Osteoblast (primary cell): Measurements from ENCODE around the gene GCNT2. TPM values are rescaled to one million over a fixed set of nuclear protein-coding genes. Genes with fewer than 3 reads are reported as not detected.

Source experiments
- DNase-seq: peaks from one replicate; pipeline ENCODE4 v3.0.0; 2011; ENCODE audit warnings: low spot score, mixed read lengths; ENCODE audit not compliant: insufficient read length; ENCODE audit errors: missing footprints
- H2AFZ ChIP-seq: 2 replicates; pipeline ENCODE4 v1.6.0; 2011; ENCODE audit warnings: mild to moderate bottlenecking, low read length
- H3K27ac ChIP-seq: 2 replicates; pipeline ENCODE4 v1.5.1; 2011; ENCODE audit warnings: mild to moderate bottlenecking, low read depth, low read length, moderate library complexity
- H3K27me3 ChIP-seq: 2 replicates; pipeline ENCODE4 v1.6.0; 2012; ENCODE audit warnings: mild to moderate bottlenecking, control low read depth, inconsistent platforms, low read length, moderate library complexity; ENCODE audit not compliant: insufficient read depth
- H3K36me3 ChIP-seq: 2 replicates; pipeline ENCODE4 v1.5.1; 2011; ENCODE audit warnings: mild to moderate bottlenecking, low read length, control low read depth, moderate library complexity; ENCODE audit not compliant: insufficient read depth
- H3K4me1 ChIP-seq: 2 replicates; pipeline ENCODE4 v1.5.1; 2011; ENCODE audit warnings: mild to moderate bottlenecking, low read length, control low read depth, moderate library complexity; ENCODE audit not compliant: insufficient read depth
- H3K4me2 ChIP-seq: 2 replicates; pipeline ENCODE4 v1.6.0; 2011; ENCODE audit warnings: mild to moderate bottlenecking, low read length; ENCODE audit not compliant: insufficient read depth
- H3K4me3 ChIP-seq: fragments of 200-600 bp; sonication (generic); 3 replicates; pipeline ENCODE4 v1.5.1; 2012; ENCODE audit warnings: mild to moderate bottlenecking, low read length, inconsistent platforms; ENCODE audit not compliant: insufficient read depth
- H3K79me2 ChIP-seq: 2 replicates; pipeline ENCODE4 v1.6.0; 2012; ENCODE audit warnings: mild to moderate bottlenecking, low read length, control low read depth, inconsistent platforms; ENCODE audit not compliant: insufficient read depth
- H3K9me3 ChIP-seq: 2 replicates; pipeline ENCODE4 v1.5.1; 2011; ENCODE audit warnings: low read depth, low read length, control low read depth
- H4K20me1 ChIP-seq: 2 replicates; pipeline ENCODE4 v1.6.0; 2012; ENCODE audit warnings: mild to moderate bottlenecking, low read length, control low read depth; ENCODE audit not compliant: insufficient read depth
- CTCF ChIP-seq: IDR thresholded peaks from 2 replicates; pipeline ENCODE4 v1.5.1; 2011; ENCODE audit warnings: mild to moderate bottlenecking, low read depth, low read length, moderate library complexity; ENCODE audit errors: extremely low read depth
- total RNA-seq: library from RNA; depleted of rRNA; stranded (reverse); fragments of >200 nt; gene quantifications from 2 replicates; pipeline ENCODE4 v1.2.3, GENCODE V29; 2012

GCNT2 gene
- total RNA-seq, 1 donor, result 0.72 TPM

GRCh38 chr6:10609038-10609437, 87.9 kb downstream of the GCNT2 start:
- no peak for TF ChIP-seq CTCF
- peaks cover 4% of the 10 kb centered on the region for H3K4me1 ChIP-seq
- no peak for DNase-seq
- no peak overlapping the region for H3K4me2 ChIP-seq
- H3K36me3 ChIP-seq, result no peaks in the 10 kb centered on the region
- H3K9me3 ChIP-seq, result no peaks in the 10 kb centered on the region
- H4K20me1 ChIP-seq, result no peaks in the 10 kb centered on the region
- H3K79me2 ChIP-seq, result no peaks in the 10 kb centered on the region
- peaks cover 3% of the 10 kb centered on the region for H3K27me3 ChIP-seq
- H2AFZ ChIP-seq, result no peak overlapping the region
- H3K27ac ChIP-seq, result no peak overlapping the region
- H3K4me3 ChIP-seq, result no peak overlapping the region

DNA sequence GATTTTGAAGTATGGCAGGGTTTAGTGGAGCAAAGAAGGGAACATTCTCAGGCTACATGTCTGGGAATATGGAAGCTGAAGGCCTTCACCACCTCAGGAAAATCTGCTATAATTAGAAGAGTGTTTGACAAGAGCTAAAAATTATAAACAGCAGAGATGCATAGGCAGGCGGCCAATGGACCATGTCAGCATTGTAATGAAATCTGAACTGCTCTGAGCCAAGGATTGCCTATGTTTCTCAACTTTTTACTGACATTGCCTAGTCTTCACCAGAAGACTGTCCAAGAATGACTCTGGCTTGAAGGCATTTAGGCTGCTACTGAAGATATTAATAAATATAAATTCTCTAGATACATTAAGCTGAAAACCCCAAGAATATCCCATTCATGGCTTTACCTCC, 89.1 kb downstream of the GCNT2 start:
- Histone ChIP-seq H3K9me3 (no peaks in the 10 kb centered on the region), H3K36me3 (no peaks in the 10 kb centered on the region), H3K4me2 (no peak overlapping the region), H3K27ac (no peak overlapping the region), H2AFZ (no peak overlapping the region), H3K4me1 (peaks cover 4% of the 10 kb centered on the region), H3K27me3 (peaks cover 3% of the 10 kb centered on the region), H4K20me1 (no peaks in the 10 kb centered on the region), H3K79me2 (no peaks in the 10 kb centered on the region), H3K4me3 (no peak overlapping the region)
- no peak for TF ChIP-seq CTCF
- DNase-seq, result peak; percentile 75

DNA sequence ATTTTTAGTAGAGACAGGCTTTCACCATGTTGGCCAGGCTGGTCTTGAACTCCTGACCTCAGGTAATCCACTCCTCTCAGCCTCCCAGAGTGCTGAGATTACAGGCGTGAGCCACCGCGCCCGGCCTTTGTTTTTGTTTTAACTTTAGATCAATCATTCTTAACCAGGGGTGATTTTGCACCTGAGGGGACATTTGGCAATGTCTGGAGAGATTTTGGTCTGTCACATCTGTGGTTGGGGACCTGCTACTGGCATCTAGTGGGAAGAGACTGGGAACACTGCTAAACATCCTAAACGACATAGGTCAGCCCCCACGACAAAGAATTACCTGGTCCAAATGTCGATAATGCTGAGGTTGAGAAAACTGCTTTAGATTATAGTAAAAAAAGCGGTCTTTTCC, 91.0 kb downstream of the GCNT2 start:
- Histone ChIP-seq H2AFZ (no peak overlapping the region), H3K9me3 (no peaks in the 10 kb centered on the region), H3K36me3 (no peaks in the 10 kb centered on the region), H3K4me2 (no peak overlapping the region), H4K20me1 (no peaks in the 10 kb centered on the region), H3K4me1 (peaks cover 4% of the 10 kb centered on the region), H3K27me3 (peaks cover 3% of the 10 kb centered on the region), H3K79me2 (no peaks in the 10 kb centered on the region), H3K4me3 (no peak overlapping the region), H3K27ac (no peak overlapping the region)
- no peak for DNase-seq
- TF ChIP-seq CTCF, result no peak

GRCh38 chr6:10613077-10613476, 91.9 kb downstream of the GCNT2 start:
- no peak overlapping the region for H3K4me3 ChIP-seq
- no peaks in the 10 kb centered on the region for H3K9me3 ChIP-seq
- H3K36me3 ChIP-seq, result no peaks in the 10 kb centered on the region
- no peak for TF ChIP-seq CTCF
- peaks cover 4% of the 10 kb centered on the region for H3K4me1 ChIP-seq
- no peaks in the 10 kb centered on the region for H4K20me1 ChIP-seq
- H2AFZ ChIP-seq, result no peak overlapping the region
- no peak overlapping the region for H3K4me2 ChIP-seq
- H3K27me3 ChIP-seq, result peaks cover 3% of the 10 kb centered on the region
- no peaks in the 10 kb centered on the region for H3K79me2 ChIP-seq
- H3K27ac ChIP-seq, result no peak overlapping the region
- DNase-seq, result peak; percentile 86
